GM15510 (cell line): ENCODE measurements around the gene GPR62.

ENCODE experiments used
- POLR2A ChIP-seq: IDR thresholded peaks from 3 replicates; pipeline ENCODE4 v1.6.1; 2011; ENCODE audit warnings: borderline replicate concordance; ENCODE audit not compliant: insufficient read length; ENCODE audit errors: extremely low read depth

The GPR62 gene

DNA sequence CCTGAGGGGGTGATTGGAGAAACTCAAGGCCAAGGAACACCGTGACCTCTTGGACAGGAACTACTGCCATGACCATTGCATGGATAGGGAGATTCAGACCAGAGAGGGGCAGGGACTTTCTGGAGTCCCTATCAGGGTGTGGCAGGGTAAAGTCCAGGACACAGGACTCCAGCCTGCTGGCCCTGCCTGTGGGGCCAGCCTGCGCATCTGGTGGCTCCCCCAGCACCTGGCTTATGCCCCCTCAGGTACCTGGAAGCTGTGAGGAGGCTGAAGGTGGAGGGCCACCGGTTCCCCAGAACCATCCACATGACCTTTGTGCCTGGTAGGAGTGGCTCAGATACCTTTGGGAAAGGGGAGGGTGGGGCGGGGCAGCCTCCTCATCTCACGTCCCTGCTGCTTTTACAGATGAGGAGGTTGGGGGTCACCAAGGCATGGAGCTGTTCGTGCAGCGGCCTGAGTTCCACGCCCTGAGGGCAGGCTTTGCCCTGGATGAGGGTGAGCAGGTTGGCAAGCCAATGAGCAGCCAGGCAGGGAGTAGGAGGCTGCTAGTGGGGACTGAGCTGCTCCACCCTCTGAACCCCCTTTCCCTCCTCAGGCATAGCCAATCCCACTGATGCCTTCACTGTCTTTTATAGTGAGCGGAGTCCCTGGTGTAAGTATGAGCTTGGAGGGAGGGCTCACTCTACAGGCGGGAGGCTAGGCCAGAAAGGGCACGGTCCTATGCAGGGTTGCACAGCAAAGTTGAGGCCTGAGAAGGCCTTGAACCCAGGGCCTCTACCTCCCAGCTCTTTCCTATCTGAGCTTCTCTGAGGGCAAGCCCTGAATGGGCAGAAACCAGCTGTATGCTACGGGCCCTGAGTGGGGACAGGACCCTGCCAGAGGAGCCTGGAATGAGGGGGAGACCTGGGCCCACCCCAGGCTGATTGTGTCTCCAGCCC is 31.1 kb downstream of the GPR62 start:
- TF ChIP-seq POLR2A = no peak

DNA sequence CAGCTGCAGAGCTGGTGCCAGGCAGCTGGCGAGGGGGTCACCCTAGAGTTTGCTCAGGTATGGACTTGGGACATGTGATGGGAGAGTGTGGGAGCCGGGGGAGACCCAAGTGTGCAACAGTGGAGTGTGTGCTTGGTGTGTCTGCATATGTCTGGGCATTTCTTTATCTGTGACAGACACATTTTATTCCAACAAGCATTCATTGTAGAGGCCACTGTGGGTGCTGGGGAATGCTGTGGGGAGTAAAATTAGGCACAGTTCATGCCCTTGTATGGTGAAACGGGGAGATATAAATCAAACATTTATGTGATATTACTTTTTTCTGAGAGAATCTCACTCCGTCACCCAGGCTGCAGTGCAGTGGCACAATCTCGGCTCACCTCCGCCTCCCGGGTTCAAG is 32.4 kb downstream of the GPR62 start:
- no peak for TF ChIP-seq POLR2A

DNA sequence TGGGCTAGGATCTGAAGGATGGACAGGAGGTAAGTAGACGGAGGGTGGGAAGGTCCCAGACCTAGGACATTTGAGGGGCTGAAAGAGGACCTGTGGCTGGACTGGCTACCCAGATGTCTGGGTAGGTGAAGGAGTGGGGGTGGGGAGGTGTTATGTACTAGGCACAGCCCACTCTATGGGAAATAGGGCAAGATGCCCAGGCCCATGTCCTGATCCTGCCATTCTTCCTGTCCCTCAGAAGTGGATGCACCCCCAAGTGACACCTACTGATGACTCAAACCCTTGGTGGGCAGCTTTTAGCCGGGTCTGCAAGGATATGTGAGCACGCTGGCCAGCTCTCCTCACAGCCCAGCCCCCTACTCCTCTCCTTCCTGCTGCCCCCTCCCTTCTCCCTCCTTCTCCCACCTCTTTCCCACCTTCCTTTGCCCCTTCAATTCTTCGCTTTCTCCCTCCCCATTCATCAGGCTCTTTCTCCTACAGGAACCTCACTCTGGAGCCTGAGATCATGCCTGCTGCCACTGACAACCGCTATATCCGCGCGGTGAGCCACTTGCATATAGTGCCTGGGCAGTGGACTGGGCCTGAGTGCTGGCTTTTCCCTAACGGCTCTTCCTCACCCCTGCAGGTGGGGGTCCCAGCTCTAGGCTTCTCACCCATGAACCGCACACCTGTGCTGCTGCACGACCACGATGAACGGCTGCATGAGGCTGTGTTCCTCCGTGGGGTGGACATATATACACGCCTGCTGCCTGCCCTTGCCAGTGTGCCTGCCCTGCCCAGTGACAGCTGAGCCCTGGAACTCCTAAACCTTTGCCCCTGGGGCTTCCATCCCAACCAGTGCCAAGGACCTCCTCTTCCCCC is 33.3 kb downstream of the GPR62 start:
- TF ChIP-seq POLR2A = no peak

DNA sequence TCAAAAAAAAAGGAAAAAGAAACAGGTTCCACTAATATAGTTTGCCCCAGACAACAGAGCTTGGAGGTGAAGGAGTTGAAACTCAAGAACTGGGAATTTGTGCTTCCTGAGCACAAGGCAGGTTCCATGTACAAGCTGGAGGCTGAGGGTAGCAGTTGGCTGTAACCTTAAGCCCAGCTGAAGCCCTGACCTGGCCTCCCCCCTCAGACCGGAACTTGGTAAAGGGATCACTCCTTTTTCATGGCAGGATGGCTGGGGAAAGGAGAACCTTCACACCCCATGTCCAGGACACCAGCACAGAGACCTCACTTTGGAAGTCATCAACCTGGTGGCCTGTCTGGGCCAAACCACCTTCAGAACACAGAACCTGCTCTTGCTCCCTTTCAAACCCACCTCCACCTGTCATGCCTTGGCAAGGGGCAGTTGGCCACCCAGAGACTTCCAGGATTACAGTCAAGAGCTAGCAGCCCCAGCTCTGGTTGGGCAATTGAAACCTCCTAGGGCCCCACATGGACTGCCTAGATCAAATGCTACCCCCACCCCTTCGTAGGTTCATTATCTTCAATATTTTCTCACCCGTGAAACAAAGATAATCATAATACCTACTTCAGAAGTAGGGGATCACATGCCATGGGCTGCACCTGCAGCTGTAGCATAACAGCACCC is 37.0 kb downstream of the GPR62 start:
- TF ChIP-seq POLR2A = no peak

DNA sequence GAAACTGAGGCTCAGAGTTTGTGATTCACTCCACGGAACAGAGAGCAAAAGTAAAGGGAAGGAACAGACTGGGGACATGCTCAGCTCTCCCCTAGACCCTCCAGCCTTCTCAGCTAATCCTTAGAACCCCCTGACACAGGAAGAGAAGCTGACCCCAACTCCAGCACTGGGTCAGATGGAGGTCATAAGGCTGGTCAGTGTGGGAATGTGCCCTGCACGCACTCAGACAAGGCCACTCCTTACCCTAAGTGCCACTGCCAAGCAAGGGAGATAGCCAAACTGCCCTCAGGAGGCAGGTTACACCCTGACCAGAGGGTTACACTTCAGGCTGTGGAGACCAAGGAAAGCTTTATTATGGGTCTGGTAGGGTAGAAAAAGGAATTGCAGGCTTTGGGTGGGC is 39.3 kb downstream of the GPR62 start:
- TF ChIP-seq POLR2A = no peak

DNA sequence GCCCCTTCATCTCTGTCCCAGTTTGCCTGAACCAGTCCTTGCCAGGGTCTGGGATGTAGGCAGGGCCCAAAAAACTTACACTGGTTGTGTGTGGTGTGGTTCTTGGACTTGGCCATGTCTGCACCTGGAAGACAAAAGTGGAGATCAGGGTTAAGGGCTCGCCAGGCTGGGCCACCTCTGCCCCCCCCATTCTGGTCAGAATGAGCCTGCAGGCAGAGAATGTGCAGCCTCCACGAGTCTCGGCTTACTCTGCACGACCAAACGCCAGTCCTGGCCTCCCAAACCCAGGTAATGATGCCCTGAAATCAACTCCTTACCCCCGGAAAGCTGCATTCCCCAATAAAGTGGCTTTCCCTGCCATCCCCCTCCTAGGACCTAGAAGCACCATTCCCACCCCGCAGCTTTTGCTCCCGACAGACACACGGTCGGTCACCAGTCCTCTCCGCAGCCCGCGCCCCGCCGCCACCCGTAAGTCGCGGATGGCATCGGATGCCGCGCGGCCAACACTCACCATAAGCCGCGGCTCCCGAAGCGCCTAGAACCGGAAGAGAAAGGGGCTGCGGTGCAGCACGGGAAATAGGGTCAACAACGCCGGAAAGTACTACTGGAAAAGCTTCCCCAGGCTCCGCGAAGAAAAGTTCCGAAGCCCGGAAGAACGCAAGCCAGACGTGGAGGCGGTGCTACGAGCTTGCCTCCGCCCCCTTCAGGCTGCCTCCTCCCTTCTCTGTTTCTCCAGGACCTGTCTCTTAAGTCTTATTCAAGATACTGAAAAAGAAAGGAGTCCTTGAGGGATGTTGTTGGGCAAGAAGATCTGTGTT is 40.4 kb downstream of the GPR62 start, which contains the start of gene RPL29:
Gene RPL29, minus strand, starts transcription at position 550 of the 818 bp plus-strand sequence. Its CDS starts 434 bp downstream, at position 116.
- TF ChIP-seq POLR2A = peak; percentile 97

DNA sequence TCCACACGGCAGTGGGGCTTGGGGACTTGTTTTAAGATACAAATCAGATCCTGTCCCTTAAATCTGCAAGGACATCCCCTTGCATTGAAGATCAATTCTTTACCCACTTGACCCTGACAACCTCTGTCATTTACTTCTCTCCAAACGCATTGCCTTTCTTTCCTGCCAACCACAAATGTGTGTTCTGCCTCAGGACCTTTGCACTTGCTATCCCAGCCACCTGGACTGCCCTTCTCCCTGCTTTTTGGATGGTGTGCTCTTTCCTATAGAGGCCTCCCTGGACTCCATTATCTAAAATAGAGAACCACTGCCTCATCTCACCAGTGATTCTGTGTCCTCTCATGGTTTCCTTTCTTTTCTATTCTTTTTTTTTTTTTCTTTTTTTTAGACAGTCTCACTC is 42.0 kb downstream of the GPR62 start:
- TF ChIP-seq POLR2A = no peak

DNA sequence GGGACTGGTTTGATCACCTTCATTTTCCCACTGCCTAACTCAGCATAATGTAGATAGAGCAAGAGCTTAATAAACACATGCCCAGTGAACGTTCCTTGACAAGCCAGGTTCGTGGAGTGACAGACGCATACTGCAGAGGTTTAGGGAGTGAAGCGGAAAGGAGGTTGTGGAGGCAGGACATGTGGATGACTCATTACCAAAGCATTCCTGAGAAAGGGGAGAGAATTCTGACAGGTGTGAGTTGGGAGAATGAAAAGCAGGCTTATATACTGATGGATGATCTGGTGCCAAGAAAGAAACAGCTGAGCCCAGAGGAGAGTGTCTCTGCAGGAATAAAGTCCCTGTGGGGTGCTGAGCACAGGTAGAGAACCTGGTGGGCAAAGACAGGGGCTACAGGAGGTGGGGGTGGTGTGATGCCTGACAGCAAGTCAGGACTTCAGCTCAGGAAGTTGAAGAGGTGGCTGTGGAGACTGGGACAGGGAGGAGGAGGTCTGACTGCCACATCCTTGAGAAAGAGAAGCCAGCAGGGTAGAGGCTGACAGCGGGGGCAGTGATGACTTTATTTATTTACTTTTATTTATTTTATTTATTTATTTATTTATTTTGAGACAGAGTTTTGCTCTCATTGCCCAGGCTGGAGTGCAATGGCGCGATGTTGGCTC is 42.9 kb downstream of the GPR62 start:
- no peak for TF ChIP-seq POLR2A

DNA sequence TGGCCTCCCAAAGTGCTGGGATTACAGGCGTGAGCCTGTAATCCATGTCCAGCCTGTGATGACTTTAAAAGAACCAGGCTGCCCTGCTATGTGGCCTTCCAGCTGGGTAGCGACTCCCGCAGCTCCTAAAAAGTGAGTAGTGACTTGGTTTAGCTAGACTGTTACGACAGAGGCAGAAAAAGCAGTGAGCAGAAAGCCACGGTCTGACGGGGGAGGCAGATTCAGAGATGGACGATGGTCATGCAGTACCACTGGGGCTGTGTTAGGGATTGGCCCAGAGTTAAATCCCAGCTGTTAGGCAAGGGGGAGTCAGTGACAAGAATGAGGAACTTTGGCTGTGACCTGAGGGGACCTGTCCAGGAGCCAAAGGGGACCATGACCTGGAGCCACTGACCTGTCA is 43.6 kb downstream of the GPR62 start:
- TF ChIP-seq POLR2A = no peak

DNA sequence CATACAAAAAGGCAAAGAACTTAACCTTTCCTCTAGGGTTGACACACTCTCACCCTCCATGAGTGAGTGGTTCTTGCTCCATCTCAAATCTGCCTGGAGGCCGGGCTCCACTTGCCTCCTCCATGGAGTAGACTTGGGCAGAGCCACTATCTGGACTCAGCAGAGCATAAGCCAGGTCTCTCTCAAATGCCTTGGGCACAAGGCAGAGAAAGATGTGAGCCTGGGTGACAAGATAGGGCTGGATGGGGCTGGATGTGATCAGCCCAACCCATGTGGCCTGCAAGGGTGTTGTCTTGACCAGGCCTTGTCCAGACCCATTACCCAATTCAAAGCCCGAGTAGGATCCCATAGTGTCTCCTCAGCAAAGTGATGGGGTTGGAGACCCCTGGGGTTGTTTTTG is 44.7 kb downstream of the GPR62 start:
- no peak for TF ChIP-seq POLR2A

DNA sequence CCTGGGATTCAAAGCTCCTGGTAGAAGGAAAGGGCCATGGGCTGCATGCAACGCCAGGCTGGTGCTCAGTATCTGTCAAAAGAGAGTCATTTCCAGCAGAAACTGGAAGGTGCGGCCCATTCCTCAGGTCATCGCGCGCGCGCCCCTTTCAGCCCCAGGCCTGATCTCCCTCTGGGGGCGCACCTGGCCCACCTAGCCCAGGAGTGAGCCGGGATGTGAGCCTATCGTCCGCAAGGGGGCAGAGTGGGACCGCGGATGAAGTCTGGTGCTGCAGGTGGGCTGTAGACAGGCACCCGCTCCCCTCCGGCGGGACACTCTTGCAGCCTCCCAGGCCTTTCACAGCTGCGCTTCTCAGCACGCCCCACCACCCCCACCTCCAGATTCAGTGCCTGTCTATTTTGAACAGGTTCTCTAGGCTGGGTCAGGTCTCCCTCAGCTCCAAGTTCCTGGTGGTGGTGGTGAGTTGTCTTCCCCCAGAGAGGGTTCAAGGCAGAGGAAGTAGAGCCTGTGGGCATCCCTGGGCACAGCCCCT is 46.3 kb downstream of the GPR62 start:
- no peak for TF ChIP-seq POLR2A

DNA sequence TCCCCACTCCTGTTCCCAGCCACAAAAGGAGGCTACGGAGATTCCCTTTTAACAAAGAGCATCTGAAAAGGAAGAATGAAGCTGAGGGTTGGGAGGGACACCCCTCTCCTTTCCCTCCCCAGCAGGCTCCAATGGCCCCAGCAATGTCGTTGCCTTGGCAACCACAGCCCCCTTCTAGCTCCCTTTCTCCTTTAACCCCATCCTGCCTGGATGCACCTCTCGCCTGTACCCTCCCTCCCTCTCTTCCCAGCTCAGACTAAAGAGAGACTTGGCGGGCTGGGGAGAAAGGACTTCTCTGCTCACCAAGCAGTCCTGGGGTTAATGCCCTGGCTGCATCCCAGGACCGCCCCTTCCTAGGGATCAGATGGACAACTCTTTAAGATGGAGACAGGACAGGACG is 47.6 kb downstream of the GPR62 start:
- no peak for TF ChIP-seq POLR2A

DNA sequence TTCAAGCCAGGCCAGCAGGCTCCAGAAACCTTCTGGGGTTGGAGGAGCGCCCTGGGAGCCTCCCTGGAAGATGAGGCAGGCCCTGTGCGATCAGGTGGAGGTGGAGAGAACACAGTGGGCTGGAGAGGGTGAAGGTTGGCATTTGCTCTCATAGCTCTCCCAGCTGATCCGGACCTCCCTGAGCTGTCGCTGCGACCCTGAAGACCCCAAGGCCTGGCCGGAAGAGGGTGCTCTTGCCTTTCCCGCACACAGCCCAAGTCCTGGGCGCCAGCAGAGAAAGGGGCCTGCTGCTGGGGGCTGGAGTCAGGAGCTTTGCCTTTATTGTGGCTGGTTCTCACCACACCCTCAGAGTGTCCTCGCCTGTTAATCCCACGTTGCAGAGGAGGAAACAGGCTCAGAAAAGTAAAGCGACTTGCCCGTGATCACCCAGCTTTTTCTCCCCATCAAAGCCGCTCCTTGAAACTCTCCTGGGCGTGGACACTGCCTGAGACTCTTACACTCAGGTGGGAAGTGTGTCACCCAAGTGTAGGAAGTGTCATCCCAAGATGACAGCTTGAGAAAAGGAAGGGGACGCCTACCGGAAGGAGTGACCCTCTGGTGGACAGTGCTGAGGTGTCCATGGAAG is 49.1 kb downstream of the GPR62 start:
- TF ChIP-seq POLR2A = no peak
